ENCODE results near the gene HSFX4.
"Not testable (repeated sequence)": the region's sequence is repeated elsewhere in the genome, so short reads cannot be mapped to it uniquely, and the experiment has no call there.

HSFX4 gene

DNA sequence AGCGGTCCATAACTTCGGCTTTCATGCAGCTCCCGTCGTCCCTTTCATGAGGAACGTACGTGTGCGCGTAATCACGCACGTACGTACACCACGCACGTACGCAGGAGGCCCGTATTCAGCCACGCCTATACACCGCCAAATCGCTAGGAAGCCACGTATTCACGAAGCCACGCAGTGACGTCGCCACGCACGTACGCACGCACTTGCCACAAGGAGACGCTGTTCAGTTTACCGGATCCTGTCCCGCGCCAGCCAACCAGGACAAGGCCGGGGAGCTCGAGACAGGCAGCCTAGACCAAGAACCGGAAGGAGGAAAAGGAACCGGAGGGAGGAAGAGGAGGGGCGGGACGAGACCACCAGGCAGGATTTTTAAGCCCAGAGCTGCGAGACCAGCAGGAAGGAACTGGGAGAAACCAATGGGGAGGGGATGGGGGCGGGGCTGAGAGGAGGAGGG is 9.1 kb downstream of the HSFX4 start, which contains the start of gene EOLA2:
TSS of gene EOLA2 (minus strand) at position 65 of the 454 bp plus-strand sequence. CDS start 4,617 bp downstream, outside the sequence.
- DNase-seq = peak; percentile 97 to 98

DNA sequence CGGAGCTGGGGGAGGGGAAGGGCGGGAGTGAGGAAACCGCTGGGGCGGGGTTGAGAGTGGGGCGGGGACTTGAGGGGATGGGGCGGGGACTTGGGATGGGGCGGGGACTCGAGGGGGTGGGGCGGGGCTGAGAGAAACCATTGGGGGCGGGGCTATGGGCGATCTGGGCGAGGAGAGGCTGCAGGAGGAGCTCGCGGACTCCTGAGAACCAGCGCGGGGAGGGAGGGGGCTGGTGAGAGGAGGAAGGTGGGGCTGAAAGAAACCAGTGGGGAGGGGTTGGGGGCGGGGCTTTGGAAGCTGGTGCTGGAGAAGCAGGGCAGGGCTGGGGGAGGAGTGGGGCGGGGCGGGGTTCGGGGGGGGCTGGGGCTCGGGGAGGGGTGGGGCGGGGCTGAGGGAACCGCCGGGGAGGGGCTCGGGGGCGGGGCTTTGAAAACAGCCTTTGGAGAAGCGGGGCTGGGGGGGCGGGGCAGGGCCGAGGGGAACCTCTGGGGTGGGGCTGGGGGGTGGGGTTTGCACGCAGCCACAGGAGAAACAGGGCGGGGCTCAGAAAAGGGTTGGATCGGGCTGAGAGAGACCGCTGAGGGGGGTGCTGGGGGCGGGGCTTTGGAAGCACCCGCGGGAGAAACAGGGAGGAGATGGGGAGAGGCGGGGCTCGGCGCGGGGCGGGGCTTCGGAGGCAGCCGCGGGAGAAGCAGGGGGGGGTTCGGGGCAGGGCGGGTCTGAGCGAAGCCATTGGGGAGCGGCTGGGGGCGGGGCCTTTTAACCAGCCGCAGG is 9.7 kb downstream of the HSFX4 start:
- peak; percentile 95 for DNase-seq

DNA sequence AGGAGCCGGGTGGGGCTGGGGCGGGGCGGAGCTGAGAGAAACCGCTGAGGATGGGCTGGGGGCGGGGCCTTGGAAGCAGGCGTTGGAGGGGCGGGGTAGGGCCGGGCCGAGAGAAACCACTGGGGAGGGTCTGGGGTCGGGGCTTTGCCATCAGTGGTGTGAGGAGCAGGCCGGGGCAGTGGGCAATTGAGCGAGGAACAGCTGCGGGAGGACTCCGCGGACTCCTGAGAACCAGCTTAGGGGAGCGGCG is 10.2 kb downstream of the HSFX4 start:
- DNase-seq = no peak

DNA sequence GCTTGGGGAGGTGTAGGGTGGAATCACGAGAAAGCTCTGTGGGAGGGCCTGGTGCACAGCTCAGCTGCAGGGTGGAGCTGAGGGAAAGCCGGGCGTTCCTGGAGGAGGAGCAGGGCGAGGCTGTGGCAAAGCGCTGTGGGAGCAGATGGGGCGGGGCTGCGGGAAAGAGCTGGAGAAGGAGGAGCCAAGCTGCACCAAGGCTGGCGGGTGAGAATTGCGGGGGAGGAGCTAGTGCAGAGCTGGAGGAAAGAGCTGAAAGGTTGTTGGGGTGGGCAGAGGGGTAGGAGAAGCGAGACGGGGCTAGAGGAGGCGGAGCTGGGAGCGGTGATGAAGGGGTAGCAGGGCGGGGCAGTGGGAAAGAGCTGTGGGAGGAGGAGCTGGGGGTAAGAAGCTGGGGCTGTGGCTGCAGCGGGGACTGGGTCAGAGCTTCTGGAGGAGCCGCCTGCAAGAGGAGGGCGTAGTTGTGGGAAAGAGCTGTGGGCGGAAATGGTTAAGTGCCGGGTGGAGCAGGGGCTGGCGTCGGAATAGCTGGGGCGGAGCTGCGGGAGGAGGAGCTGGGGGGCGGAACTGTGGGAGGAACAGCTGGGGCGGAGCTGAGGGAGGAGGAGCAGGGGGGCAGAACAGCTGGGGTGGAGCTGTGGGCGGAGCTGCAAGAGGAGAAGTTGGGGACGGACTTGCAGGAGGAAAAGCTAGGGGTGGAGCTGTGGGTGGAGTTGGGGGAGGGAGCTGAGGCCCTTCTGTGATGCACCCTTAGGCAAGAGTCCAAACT is 10.7 kb downstream of the HSFX4 start:
- DNase-seq = peak; percentile 84 to 86

DNA sequence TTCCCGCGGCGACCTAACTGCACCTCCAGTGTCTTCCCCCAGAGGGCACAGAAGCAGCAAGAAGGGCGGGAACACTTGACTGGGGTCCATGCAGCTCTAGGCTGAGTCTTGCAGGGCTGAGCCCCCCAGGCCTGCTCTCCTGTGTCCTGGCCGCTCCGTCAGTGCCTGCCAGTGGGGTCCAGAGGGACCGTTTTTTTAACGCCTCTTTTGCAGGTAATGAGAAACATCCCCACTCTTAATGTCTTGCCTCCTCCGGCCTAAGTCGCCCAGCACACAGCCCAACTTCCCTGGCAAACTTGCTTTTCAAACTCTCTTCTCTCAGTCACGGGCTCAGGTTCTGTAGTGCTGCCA is 11.3 kb downstream of the HSFX4 start:
- DNase-seq = not testable (repeated sequence)

DNA sequence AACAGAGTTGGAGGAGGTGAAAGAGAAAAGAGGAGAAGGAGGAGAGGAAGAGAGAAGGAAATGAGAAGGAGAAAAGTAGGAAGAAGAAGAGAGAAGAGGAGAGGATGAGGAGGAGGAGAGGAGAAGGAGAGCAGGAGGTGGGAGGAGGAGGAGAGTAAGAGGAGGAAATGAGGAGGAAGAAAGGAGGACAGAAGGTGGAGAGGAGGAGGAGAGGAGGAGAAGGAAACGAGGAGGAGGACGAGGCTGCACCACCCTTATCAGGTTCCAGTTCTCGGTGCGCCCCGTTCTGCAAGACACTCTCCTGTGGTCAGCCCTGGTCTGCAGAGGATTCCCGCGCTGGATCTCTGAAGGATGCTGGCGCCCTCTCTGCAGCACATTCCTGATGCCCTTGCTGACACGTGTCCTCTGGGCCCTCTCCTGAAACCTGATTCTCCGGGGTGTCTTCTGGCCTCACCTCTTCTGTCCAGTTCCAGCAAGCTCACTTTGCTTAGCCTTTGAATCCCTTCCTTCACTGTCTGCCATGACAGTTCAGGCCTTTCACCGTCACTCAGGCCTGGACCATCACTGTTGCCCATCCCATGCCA is 15.8 kb downstream of the HSFX4 start:
- not testable (repeated sequence) for DNase-seq

DNA sequence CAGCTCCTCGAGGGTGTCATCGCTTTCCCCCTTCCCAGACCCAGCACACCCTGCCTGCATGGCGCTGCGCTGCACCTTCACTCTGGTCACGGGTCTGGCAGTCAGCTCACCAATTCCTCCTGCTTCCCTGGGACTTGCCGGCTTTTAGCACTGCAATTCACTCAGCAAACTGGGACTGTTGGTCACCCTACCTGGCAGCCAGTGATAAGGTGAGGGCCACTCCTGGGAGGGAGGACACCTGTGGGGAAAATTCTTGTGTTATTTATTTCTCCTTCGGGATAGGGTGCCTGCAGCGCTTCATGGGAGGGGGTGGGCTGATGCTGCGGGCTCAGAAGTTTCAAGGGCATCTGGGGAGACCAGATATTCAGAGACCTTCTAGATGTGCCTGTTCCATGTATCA is 16.4 kb downstream of the HSFX4 start:
- not testable (repeated sequence) for DNase-seq

DNA sequence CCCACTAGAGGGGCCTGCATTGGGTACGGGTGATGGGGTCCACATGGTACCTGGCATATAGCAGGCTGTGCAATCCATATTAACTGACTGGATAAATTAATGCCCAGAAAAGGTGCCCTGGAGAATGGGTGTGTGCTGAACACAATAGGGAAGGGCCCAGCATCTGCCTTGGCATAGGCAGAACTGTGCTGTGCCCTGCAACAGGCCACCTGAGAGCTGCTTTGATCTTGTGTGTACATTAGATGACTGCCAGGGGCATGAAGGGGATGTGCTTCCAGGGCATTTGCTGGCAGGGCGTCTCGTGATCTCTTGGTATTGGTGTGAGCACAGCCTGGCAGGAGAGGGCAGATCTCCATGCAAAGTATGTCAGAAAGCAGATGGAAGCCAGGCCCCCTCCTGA is 17.6 kb downstream of the HSFX4 start:
- DNase-seq = not testable (repeated sequence)

DNA sequence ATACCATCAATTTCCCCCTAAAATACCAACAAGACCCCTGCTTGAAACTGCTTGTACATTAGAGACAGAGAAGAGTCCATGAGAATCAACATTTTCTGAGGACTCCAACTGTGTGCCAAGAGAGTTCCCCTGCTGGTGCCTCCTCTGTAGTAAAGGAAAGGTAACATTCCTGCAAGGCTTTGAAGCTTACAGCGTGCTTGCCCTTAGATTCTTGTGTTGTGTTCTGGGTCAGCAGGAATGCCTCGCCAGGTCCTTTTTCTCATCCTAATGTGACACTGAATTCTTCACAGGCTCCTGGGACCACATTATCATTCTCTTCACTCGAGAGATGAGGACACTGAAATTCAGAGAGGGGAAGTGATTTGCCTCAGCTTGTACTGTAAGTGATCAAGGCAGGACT is 18.6 kb downstream of the HSFX4 start:
- no peak for DNase-seq

DNA sequence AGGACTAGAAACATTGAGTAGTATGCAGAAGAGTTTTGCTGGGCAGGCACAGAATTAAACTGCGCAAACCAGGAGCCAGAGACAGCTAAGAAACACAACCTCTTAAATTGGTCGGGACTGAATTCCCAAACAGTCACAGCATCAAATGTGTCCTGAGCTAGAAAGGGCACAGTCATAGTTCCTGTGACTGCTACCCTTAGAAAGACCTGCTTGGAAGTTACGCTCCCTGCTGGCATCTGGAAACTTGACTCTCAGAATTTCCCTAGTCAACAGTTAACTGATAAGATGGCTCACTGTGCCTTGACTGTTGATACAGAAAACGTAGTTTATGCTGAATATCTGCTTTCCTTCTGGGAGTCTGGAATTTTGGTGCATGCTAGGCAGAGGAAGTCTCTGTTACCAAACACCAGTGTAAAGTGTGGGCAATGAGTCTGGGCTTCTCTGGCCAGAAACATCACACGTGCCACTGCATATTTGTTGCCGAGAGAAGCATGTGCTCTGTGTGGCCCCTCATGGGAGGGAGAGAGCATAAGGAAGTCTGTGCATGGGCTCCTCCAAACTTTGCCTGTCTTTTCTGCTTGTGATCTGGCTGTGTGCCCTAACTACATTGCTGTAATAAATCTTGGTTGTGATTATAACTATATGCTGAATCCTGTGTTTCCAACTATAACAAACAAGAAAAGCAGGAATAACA is 20.5 kb downstream of the HSFX4 start:
- DNase-seq = no peak

DNA sequence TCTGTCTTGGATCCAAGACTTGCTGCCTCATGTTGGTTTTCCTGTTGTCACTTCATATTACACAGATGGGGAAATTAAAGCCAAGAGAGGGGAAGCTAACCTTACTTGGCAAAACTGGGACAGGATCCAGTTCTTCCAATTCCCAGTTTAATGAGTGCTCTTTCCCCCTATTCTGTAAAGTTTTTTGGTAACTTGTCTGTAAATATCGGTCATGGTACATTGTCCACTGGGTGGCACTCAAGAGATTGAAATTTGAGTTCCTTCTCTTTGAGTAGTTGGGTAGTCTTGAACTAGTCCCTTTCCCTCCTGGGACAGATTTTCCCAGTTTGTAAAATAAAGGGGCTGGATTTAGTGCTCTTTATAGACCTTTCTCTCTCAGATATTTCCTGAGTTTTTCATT is 21.3 kb downstream of the HSFX4 start:
- DNase-seq = no peak

DNA sequence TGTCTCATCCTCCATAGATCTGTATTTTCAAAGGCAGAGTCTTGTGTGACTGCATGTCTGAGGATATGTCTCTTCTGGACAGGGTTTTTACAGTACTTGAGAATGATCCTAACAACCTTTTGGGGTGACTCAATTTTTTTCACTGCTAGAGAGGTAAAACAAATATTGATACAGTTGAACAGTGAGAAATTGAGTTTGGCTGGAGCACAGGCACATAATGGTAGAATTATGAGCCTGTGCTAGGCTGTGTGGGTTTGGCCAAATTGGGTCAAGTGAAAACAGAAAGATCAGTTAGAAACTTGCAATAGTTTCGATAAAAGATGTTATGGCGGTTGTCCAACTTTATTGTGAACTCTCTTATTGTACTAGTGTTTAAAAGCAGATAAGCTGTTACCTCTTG is 32.2 kb downstream of the HSFX4 start:
- DNase-seq = no peak

DNA sequence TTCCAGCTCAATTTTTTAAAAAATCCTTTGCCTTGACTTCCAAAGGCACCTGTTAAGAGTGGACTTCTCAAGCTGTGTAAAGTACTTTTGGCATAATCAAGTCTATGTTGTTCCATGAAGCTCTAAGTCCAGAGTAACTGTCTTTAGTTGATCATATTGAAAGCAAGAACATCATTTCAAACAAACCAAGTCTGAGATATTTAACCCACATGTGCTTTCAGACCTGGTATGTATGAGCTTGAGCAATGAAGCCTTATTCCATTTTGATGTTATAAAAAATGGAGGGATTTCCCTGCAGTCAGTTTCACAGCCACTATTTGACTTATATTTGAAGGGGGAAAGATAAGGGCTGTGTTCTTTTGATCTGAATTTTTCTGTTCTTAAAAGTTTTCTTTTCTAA is 32.6 kb downstream of the HSFX4 start:
- no peak for DNase-seq

DNA sequence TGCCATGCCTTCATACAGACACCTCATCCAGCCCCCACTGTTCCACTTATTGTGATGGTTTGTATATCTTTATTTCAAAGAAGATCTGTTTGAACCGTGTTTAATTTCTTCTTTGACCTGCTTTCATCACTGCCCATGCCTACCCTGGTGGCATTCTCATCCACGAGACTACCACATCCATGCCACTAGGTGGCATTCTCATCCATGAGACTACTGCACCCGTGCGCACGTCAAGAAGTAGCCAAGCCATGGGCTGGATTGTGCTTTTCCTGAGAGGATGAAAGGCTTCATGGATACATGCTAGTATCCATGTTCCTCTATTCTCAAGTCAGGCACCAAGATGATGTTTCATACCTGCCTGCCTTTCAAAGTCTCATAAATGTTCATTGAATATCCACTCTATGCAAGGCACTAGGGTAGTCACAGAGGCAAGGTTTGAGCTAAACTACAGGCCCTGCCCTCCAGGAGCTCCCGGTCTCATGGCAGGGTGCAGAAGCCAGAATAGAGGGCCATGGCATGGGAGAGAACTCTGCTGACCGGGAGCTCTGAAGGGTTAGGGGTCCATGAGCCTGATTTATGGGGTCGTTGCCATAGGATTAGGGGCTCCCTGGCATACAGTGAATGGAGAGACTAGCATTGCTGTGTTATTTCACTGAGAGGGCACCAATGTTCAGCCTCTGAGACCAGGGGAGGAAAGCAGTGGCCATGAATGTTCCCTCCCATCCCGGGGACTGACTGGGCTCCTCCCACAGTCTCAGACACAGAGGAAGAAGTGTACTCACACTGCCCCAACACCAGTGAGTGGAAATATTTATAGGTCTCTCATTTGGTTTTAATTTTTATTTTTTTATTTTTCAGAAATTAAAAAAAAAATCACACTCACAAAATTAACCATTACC is 33.7 kb downstream of the HSFX4 start:
- DNase-seq = peak; percentile 24 to 28

DNA sequence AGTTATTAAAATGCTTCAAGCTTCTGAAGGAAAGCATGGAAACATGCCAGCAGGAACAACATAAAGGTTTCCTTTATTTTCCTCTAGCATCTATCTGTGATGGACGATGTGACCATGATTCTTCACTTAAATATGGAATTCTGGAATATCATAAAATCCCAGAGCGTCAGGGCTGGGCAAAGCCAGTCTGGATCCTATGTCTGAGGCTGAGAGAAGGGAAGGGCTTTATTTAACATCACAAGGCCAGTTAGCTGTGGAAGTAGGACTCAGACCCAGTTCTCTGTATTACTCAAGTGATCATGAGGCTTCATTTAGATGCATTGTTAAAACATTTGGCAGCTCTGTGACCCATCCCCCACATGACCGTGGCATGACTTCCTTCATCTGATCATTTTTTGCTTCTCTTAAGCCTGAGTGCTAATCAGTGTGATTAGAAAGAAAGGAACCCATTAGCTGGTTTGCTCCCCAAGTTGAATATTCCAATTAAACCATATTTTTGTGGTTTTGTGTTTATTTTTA is 49.8 kb downstream of the HSFX4 start:
- no peak for DNase-seq

Measured in NCI-H1930 (cell line).